Epithelial cell of prostate (primary cell): ENCODE results near the gene ZDHHC14.
"Not testable (repeated sequence)": the region's sequence is repeated elsewhere in the genome, so short reads cannot be mapped to it uniquely, and the experiment has no call there.

ENCODE experiments used
- DNase-seq: peaks from one replicate; pipeline ENCODE4 v3.0.0-alpha.2; 2011; ENCODE audit warnings: low read depth, low spot score
- H3K27ac ChIP-seq: fragments of 450-650 bp; 2 replicates; pipeline ENCODE4 v1.5.1; 2017; ENCODE audit warnings: mild to moderate bottlenecking

The ZDHHC14 gene

DNA sequence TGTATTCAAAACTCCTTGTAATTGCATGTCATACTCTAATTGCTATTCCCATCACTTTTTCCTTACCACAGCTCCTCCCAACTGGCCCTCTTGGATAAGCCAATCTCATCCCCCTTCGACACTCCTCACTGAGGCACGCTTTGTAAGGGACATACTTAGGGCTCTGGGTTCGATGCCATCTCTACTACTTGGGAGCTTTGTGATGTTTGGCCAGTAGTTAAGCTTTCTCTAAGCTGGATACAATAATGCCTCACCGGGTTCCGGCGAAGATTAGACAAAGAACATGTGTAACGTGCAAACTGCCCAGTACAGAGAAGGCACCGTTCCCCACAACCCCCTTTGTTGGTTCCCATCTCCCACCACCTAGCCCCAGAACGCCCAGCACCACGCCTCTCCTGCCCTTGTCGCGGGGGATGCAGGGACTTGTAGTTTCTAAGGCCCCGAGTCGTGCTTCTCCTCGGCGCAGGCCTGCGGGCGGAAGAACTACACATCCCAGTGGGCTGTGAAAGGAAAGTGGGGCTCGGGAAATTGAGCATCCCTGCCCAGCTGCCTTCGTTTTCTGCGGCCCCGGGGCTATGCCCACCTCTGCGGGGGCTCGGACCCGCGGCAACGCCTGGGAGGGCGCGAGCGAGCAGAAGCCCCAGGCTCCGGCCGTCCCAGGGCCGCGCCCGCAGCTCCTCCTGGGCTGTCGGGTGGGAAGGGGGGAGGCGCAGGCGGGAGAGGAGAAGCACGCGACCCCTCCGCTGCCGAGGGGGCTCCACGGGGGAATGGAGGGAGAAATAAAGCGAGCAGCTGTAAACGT, 1.1 kb upstream of the ZDHHC14 start:
- peak overlapping the region; percentile 73 for H3K27ac ChIP-seq
- peak; percentile 57 for DNase-seq

DNA sequence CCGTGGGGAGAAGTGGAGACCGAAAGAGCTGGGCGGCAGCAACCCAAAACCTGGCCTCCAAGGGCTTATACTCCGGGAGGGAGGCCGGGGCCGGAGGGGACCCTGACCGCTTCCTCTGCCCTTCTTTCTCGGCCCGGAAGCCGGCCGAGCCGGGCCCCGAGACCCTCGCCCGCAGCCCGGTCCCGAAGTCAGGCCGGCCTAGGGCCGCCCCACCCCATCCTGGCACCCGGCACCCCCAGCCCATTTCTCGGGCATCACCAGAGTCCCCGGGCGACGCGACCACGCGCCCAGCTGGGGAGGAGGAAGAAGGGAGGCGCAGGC, 572 bp upstream of the ZDHHC14 start:
- no peak for DNase-seq
- peak overlapping the region; percentile 73 for H3K27ac ChIP-seq

DNA sequence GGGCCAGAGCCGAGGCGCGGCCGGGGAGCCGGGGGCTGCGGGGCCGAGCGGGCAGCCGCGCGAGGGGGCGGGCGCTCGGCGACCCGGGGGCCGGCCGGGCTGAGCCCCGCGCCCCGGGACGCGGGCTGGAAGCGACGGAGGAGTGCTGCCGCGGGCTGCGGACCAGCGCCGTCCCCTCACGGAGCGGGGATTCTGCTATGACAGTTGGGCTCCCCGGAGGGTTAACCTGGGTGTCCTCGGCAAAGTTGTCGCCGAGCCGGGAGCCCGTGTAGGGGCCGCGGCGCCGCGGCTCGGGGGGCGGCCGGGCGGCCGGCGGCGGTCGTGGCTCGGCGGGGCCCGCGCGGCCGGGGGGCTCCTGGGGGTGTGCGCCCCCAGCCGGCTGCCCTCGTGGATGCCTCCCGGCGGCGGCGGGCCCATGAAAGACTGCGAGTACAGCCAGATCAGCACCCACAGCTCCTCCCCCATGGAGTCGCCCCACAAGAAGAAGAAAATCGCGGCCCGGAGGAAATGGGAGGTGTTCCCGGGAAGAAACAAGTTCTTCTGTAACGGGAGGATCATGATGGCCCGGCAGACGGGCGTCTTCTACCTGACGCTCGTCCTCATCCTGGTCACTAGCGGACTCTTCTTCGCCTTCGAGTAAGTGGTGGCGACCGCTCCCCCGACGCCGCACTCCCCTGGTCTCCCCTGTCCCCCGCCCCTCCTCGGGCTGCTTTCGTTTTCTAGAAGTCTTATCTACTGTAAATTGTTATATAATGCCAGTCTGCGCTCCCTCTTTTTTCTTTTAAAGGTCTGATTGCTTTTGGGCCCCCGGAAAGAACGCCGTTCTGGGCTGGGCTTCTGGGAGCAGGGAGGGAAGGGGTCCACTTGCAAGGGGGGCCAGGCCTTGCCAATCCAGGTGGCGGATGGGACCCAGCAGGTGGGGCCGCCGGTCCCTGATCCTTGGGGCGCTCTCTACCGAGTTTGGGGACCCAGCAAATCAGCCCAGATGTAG, 936 bp downstream of the ZDHHC14 start:
- peak overlapping the region; percentile 73 for H3K27ac ChIP-seq
- no peak for DNase-seq

DNA sequence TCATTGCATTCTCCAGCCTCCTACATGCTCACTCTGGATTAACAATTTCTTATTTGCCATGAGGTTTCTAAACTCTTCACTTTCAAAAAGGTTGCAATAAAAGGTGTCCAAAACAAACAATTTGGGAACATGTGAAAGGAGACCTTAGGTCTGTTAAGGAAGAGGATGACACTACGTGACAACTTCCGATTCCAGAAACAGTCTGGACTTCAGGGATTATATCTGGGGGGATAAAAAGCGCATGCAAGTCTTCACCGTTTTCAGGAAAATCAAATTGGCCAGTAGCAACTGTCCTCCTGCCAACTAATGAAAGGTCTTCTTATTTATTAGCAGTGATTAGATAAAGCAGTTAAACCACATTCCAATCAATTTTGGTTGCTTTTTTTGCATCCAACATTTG, 1.8 kb downstream of the ZDHHC14 start:
- no peak overlapping the region for H3K27ac ChIP-seq
- no peak for DNase-seq

DNA sequence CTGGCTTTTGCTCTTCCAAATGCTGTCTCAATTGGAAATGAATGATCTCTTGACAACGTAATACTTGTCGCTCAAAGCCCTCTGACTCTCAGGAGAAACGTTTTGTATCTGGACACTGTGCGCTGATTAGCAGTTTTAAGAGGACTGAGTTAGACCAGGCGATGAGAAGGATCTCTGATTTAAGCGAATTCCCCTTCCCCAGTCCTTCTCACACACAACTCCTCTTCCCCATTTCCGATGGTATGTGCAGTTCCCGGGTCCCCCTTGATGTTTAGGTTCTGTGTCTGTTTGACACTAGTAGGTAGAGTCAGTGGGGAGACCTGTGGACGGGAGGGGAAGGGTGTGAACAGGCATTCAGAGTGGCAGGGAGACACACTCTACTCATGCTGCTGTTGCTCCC, 2.5 kb downstream of the ZDHHC14 start:
- H3K27ac ChIP-seq: no peak overlapping the region
- DNase-seq: no peak

DNA sequence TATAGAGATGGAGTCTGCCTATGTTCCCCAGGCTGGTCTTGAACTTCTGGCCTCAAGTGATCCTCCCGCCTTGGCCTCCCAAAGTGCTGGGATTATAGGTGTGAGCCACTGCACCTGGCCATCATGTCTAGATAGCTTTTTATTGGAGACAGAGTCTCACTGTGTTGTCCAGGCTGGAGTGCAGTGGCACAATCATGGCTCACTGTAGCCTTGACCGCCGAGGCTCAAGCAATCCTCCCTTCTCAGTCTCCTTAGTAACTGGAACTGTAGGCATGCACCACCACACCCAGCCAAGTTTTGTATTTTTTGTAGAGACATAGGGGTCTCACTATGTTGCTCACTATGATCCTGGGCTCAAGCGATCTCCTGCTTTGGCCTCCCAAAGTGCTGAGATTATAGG, 4.0 kb downstream of the ZDHHC14 start:
- DNase-seq, H3K27ac ChIP-seq: not testable (repeated sequence)

DNA sequence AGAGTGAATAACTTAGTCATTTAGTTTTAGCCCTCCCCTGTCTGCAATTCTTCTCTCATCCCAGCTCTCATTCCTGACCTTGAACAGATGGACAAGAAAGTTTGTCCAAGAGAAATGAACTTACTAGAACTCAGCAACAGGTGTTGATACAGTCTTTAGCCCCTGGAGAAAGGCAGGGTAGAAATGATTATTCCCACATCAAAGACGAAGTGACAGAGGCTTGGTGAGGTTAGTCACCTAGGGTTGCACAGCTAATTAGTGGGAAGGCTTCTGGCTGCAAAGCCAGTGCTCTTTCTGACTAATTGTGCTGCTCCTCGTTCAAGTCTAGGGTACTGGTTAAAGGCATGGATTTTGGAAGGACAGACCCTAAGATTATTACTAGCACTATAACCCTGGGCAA, 4.5 kb downstream of the ZDHHC14 start:
- DNase-seq: no peak

DNA sequence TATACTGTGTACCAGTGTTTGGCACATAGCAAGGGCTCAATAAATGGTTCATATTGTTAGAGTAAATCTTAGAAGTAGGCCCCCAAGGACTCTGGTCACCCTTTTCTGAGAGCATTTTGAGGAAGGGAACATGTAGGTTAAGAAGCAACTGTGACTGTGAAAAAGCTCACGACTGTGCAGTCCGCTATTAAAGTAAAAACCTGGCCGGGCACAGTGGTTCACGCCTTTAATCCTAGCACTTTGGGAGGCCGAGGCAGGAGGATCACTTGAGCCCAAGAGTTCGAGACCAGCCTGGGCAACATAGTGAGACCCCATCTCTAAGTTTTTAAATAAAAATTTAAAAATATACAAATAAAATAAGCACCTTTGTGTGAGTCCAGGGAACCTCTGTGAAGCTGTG, 5.0 kb downstream of the ZDHHC14 start:
- no peak for DNase-seq
- no peak overlapping the region for H3K27ac ChIP-seq

More for the DNA sequence above, 4.5 kb downstream of the ZDHHC14 start:
- no peak overlapping the region for H3K27ac ChIP-seq

DNA sequence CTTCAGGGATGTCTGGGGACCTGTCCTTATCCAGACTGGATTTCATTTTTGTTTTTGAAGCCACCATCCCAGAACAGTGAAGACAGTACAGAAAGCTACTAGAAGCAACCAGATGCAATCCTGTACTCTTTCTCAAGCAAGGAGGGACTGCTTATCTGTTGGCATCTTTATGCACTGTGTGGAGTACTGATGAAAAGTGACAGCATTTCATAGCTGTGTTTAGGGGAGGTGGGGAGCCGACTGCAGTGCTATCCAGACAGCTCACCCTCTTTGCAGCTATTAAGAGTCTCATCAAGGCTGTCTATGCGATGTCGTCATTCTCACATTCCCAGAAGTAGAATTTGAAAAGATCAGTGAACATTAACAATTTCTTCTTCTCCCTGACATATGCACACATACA, 5.5 kb downstream of the ZDHHC14 start:
- H3K27ac ChIP-seq: no peak overlapping the region
- no peak for DNase-seq

DNA sequence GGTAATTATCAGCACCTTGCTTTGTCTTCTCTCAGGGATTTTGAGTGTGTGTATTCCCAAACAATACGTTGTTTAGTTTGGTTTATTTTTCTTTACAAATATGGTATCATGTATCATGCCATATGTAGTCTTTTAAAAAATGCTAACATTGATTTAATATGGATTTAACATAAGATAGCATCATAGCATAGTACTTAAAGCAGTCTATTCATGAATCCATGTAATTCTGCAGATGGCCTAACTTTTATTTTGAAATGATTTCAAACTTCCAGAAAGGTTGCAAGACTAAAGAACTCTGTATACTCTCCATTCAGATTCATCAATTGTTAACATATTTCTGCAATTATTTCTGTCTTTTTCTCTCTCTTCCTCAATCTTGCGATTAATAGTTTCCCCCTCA, 7.9 kb downstream of the ZDHHC14 start:
- no peak overlapping the region for H3K27ac ChIP-seq
- DNase-seq: no peak

DNA sequence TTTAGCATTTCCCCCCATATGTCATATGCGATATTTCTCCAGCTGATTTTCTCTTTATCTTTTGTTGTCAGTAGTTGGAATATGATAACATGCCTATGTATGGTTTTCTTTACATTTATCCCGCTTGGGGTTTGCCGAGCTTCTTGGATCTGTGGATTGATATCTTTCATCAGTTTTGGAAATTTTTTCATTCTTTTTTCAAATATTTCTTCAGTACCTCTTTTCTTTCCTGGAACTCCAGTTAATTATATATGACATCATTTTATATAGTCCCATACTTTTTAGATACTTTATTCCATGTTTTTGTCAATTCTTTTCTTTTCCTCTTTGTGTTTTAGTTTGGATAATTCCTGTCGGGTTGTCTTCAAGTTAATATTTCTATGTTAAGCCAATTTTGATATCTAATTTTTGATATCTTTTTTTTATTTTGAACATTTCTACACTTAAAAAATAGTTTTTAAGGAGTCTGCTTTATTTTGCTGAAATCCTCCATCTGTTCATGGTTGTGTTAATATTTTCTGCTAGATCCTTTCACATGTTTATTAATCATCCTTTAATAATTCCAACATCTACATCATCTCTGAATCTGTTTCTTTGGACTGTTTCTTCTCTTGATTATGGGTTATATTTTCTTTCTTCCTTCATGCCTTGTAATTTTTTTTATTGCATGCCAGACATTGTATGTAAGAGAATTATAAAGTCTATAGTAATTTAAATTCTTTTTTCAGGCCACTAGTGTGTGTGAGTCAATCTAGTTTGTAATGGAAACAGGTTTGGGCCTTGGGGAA, 9.5 kb downstream of the ZDHHC14 start:
- H3K27ac ChIP-seq: no peak overlapping the region
- no peak for DNase-seq

DNA sequence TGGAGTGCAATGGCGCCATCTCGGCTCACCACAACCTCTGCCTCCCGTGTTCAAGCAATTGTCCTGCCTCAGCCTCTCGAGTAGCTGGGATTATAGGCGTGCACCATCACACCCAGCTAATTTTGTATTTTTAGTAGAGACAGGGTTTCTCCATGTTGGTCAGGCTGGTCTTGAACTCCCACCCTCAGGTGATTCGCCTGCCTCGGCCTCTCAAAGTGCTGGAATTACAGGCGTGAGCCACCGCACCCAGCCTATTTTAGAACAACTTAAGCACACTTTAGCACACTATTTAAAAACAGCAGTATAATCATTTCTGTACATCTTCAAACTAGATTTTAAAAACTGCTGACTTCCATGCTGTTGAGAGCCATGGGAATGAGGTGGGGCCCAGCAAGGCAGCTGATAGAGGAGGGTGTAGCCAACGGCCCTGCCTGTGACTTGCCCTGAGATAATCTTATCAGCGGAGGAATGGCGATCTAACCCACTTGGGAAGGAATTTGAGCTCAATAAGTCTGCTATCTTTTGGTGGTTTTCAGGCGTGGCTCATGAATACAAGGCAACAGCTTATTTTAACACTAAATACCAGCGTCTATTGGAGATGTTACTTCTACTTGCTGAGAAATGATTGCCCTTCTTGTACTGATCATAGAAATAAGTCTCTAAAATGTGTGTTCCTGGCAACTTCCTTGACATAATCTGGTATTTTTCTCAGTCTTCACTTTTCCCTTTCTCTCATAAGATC, 12.1 kb downstream of the ZDHHC14 start:
- DNase-seq: no peak
- H3K27ac ChIP-seq: no peak overlapping the region

DNA sequence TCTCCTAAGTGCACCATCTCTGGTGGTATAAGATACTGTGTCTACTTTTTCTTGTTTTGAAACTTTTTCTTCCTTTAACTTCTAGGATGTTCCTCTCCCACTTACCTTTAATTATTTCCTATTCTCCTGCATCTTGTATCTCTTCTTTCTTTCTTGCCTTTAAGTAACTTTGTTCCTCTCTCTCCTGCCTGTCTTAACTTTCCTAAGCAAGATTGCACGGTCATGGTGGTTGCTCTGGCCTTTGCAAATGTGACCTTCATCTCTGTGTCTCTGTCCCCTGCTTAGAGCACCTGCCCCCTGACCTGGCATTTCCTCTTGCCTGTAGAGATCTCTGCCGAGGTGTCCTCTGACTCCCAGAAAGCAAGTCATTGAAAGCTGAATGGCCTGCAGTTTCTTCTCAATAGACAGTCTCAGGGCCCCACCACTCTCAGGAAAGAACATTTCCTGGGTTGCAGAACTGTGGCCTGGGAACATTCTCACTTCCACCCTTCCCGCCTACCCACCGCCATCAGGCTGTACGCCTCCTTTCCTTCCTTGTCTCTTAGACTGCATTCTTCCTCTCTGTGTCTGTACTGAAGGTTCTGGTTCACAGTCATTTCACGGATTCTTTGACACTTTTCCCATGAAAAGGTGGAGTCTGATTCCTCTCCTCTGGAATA, 12.8 kb downstream of the ZDHHC14 start:
- DNase-seq: no peak
- H3K27ac ChIP-seq: no peak overlapping the region

DNA sequence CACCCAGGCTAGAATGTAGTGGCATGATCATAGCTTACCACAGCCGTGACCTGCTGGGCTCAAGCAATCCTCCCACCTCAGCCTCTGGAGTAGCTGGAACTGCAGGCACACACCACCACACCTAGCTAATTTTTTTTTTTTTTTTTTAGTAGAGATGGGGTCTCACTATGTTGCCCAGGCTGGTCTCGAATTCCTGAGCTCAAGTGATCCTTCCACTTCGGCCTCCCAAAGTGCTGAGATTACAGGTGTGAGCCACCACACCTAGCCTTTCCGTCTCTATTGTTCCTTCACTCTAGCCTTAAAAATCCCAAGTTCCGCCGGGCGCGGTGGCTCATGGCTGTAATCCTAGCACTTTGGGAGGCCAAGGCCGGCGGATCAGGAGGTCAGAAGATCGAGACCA, 14.2 kb downstream of the ZDHHC14 start:
- H3K27ac ChIP-seq, DNase-seq: not testable (repeated sequence)

DNA sequence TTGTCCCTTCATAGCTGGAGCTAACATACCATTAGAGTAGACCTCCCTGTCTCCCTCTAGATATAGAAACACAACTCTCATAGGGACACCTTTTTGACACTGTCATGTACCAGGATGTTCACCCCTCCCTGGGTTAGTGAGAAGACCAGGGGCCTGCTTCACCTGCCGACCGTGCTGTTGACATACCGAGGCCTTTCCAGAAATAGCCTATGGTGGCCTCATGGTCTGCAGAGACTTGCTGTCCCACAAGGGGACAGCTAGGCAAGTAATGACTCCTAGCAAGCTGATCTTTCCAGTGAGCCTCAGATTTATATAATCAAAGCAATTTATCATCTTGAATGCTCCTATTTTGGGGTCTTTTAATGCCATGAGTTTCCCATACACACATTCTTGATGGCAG, 15.0 kb downstream of the ZDHHC14 start:
- no peak for DNase-seq
- H3K27ac ChIP-seq: no peak overlapping the region

DNA sequence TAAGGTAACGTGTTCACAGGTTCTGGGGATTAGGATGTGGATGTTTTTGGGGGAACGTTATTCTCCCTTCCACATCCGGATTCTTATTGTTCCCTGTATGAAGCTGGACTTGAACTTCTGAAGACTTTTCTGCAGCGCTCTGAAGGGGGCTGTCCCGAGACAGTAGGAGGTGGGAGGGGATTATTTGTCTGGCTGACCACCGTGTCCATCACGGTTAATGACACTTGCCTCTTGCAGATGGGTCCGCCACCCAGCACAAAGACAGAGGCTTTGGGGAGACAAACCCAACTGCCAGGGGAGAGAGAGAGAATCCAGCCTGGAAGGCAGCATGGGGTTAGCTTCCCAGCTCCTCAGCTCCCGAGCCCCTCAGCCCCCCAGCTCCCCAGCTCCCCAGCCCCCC, 16.7 kb downstream of the ZDHHC14 start:
- no peak overlapping the region for H3K27ac ChIP-seq
- no peak for DNase-seq

DNA sequence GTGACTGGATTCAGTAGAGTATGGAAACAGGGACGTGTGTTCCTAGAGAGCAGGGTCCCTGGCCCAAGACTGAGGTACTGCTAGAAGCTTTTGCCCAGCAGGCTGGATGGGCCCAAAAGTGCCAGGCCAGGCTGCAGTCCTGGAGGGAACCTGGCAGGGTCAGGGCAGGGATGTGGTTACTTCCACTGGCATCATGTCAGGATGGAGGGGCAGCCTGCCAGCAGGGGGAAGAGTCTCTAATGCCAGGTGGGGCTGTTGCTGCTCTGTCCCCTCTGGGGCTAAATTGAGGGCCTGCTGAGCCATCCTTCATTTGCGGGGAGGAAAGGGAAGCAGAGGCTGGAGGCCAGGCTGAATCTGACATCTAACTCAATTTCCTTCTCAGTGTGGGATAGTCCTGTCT, 17.2 kb downstream of the ZDHHC14 start:
- no peak overlapping the region for H3K27ac ChIP-seq
- no peak for DNase-seq

DNA sequence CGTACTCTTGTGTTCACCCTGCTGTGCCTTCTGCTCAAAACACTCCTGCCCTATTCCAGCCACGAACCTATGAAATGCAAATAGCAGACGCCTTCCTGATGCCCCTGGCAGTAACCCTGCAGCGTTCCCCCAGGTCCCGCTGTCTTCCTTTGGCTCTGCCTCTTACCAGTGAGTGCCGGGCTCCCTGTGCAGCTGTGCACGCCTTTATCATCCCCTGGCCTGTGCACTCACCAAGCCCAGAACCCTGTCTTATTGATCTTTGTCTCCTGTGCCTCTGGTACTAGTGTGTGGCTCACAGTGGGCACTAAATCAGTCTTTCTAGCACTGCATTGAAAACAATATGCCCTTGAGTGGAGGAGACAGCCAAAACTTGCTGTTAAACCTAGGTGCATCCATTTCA, 19.7 kb downstream of the ZDHHC14 start:
- no peak for DNase-seq

DNA sequence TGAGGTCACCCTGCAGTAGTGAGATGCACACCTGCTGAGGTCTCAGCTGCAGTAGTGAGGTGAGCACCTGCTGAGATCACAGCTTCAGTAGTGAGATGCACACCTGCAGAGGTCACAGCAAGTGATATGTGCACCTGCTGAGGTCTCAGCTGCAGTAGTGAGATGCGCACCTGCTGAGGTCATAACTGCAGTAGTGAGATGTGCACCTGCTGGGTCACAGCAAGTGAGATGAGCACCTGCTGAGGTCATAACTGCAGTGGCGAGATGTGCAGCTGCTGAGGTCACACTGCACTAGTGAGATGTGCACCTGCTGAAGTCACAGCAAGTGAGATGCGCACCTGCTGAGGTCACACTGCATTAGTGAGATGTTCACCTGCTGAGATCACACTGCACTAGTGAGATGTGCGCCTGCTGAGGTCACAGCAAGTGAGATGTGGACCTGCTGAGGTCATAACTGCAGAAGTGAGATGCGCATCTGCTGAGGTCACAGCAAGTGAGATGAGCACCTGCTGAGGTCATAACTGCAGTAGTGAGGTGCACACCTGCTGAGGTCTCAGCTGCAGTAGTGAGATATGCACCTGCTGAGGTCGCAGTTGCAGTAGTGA, 20.8 kb downstream of the ZDHHC14 start:
- H3K27ac ChIP-seq: no peak overlapping the region
- DNase-seq: no peak

More for the DNA sequence above, 19.7 kb downstream of the ZDHHC14 start:
- no peak overlapping the region for H3K27ac ChIP-seq
